ENCODE results near the gene TEP1.

- no peak for TF ChIP-seq POLR2A (IDR thresholded peaks at IDR 0.05)
- TF ChIP-seq CTCF (IDR thresholded peaks at IDR 0.05): no peak
Observed at GRCh38 chr14:20455355-20456300, 42.3 kb upstream of the TEP1 start.

Data from lower leg skin (tissue), 3 donors.